Erythroblast (primary cell): ENCODE data around the gene MSI2.

Experiments
- GATA1 ChIP-seq: IDR thresholded peaks from 2 replicates; pipeline ENCODE4 v1.6.1; 2011; ENCODE audit warnings: low read depth, mild to moderate bottlenecking, control low read depth, low read length, moderate library complexity
- POLR2A ChIP-seq: IDR thresholded peaks from 2 replicates; pipeline ENCODE4 v1.6.1; 2011; ENCODE audit warnings: mild to moderate bottlenecking, low read length

DNA sequence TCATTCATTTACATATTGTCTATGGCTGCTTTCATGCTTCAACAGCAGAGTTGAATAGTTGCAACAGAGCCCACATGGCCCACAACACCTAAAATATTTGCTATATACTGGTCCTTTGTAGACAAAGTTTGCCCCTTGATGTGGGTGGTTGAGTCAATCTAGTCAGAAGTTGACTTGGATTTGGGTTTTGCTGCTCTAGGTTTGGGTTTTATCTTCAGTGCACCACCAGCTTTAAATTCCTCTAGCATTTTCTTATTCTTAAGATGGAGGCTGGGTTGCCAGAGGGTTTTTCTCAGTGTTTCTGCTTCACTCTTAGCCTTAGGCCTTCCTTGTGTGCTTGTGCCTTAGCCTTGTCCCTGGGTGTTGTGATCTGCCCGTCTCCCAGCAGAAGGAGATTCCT, 437.7 kb downstream of the MSI2 start:
- TF ChIP-seq POLR2A (no peak), GATA1 (no peak)
